Neutrophil (primary cell): ENCODE data around the gene C4B.
"Not testable (repeated sequence)": the region's sequence is repeated elsewhere in the genome, so short reads cannot be mapped to it uniquely, and the experiment has no call there.

Source experiments
- H3K27ac ChIP-seq: fragments of 200-600 bp; sonication (generic); 2 replicates; pipeline ENCODE4 v1.5.1; 2016; ENCODE audit warnings: mild to moderate bottlenecking, moderate library complexity
- H3K27me3 ChIP-seq: fragments of 200-600 bp; sonication (generic); 2 replicates; pipeline ENCODE4 v1.6.0; 2016; ENCODE audit warnings: mild to moderate bottlenecking
- H3K36me3 ChIP-seq: fragments of 200-600 bp; sonication (generic); 2 replicates; pipeline ENCODE4 v1.5.1; 2017
- H3K4me1 ChIP-seq, 2 experiments: fragments of 200-600 bp in 1 of 2; sonication (generic) in 1 of 2; 1 replicate in 1 of 2; 2 replicates in 1 of 2; pipeline versions ENCODE4 v1.5.1 to v1.6.1; 2013 to 2016; ENCODE audit warnings: low read depth in 1 of 2, low read length in 1 of 2, mild to moderate bottlenecking in 1 of 2, moderate library complexity in 1 of 2; ENCODE audit not compliant: control insufficient read depth in 1 of 2, insufficient read depth in 1 of 2
- H3K4me3 ChIP-seq, 2 experiments: fragments of 200-600 bp in 1 of 2; sonication (generic) in 1 of 2; 1 replicate in 1 of 2; 2 replicates in 1 of 2; pipeline ENCODE4 v1.5.1; 2013 to 2016; ENCODE audit warnings: low read depth in 1 of 2, low read length in 1 of 2, mild to moderate bottlenecking in 1 of 2, moderate library complexity in 1 of 2
- H3K9me3 ChIP-seq: fragments of 200-600 bp; sonication (generic); 2 replicates; pipeline ENCODE4 v1.5.1; 2016

Gene C4B

GRCh38 chr6:32005991-32006529 is 8.5 kb upstream of the C4B start:
- not testable (repeated sequence) for H3K36me3 ChIP-seq, H3K27me3 ChIP-seq, H3K4me3 ChIP-seq, H3K4me1 ChIP-seq, H3K27ac ChIP-seq, H3K9me3 ChIP-seq

GRCh38 chr6:32007086-32007485 is 7.5 kb upstream of the C4B start:
- H3K27ac ChIP-seq, H3K27me3 ChIP-seq, H3K36me3 ChIP-seq, H3K4me3 ChIP-seq, H3K9me3 ChIP-seq, H3K4me1 ChIP-seq: not testable (repeated sequence)

GRCh38 chr6:32008037-32008436 is 6.6 kb upstream of the C4B start:
- H3K36me3 ChIP-seq, H3K27ac ChIP-seq, H3K27me3 ChIP-seq, H3K4me1 ChIP-seq, H3K4me3 ChIP-seq, H3K9me3 ChIP-seq: not testable (repeated sequence)

GRCh38 chr6:32008616-32009015 is 6.0 kb upstream of the C4B start:
- not testable (repeated sequence) for H3K36me3 ChIP-seq, H3K4me3 ChIP-seq, H3K27ac ChIP-seq, H3K9me3 ChIP-seq, H3K27me3 ChIP-seq, H3K4me1 ChIP-seq

GRCh38 chr6:32009537-32009936 is 5.1 kb upstream of the C4B start:
- not testable (repeated sequence) for H3K4me3 ChIP-seq, H3K27me3 ChIP-seq, H3K4me1 ChIP-seq, H3K36me3 ChIP-seq, H3K27ac ChIP-seq, H3K9me3 ChIP-seq

- not testable (repeated sequence) for H3K9me3 ChIP-seq, H3K27ac ChIP-seq, H3K4me3 ChIP-seq, H3K36me3 ChIP-seq, H3K27me3 ChIP-seq, H3K4me1 ChIP-seq
Measured at GRCh38 chr6:32010856-32011530, 3.6 kb upstream of the C4B start.

GRCh38 chr6:32012941-32013617 is 1.5 kb upstream of the C4B start:
- H3K27ac ChIP-seq, H3K4me1 ChIP-seq, H3K9me3 ChIP-seq, H3K36me3 ChIP-seq, H3K27me3 ChIP-seq, H3K4me3 ChIP-seq: not testable (repeated sequence)

GRCh38 chr6:32013738-32014137 is 857 bp upstream of the C4B start:
- not testable (repeated sequence) for H3K36me3 ChIP-seq, H3K4me1 ChIP-seq, H3K27me3 ChIP-seq, H3K4me3 ChIP-seq, H3K9me3 ChIP-seq, H3K27ac ChIP-seq

- not testable (repeated sequence) for H3K4me1 ChIP-seq, H3K36me3 ChIP-seq, H3K4me3 ChIP-seq, H3K9me3 ChIP-seq, H3K27me3 ChIP-seq, H3K27ac ChIP-seq
Measured at GRCh38 chr6:32022100-32022499, 7.5 kb downstream of the C4B start.

- not testable (repeated sequence) for H3K27me3 ChIP-seq, H3K9me3 ChIP-seq
Measured at GRCh38 chr6:32028631-32029030, 14.0 kb downstream of the C4B start.

GRCh38 chr6:32029553-32029952 is 15.0 kb downstream of the C4B start:
- H3K27ac ChIP-seq, H3K27me3 ChIP-seq, H3K36me3 ChIP-seq, H3K4me1 ChIP-seq, H3K4me3 ChIP-seq, H3K9me3 ChIP-seq: not testable (repeated sequence)

More at GRCh38 chr6:32028631-32029030, 14.0 kb downstream of the C4B start:
- H3K4me1 ChIP-seq, H3K36me3 ChIP-seq, H3K4me3 ChIP-seq, H3K27ac ChIP-seq: not testable (repeated sequence)

- H3K36me3 ChIP-seq, H3K27me3 ChIP-seq, H3K27ac ChIP-seq, H3K9me3 ChIP-seq, H3K4me1 ChIP-seq, H3K4me3 ChIP-seq: not testable (repeated sequence)
Measured at GRCh38 chr6:32035283-32036013, 20.9 kb downstream of the C4B start.

GRCh38 chr6:32037136-32037535 is 22.5 kb downstream of the C4B start:
- H3K36me3 ChIP-seq, H3K9me3 ChIP-seq, H3K4me1 ChIP-seq, H3K27me3 ChIP-seq, H3K27ac ChIP-seq, H3K4me3 ChIP-seq: not testable (repeated sequence)
